WTC11 (cell line): ENCODE measurements around the gene SUB1.

Source experiments
- ZNF263 ChIP-seq: sonication (generic); formaldehyde crosslinking; IDR thresholded peaks from 2 replicates; pipeline ENCODE4 v1.8.1; 2022; ENCODE audit warnings: low read depth, mild to moderate bottlenecking, moderate library complexity, missing genetic modification reagents
- TF ChIP-seq, protein P1 (sequence below): fragments of 200-600 bp; IDR thresholded peaks from 2 replicates; pipeline ENCODE4 v1.8.0; 2022; ENCODE audit warnings: antibody characterized with exemption

DNA sequence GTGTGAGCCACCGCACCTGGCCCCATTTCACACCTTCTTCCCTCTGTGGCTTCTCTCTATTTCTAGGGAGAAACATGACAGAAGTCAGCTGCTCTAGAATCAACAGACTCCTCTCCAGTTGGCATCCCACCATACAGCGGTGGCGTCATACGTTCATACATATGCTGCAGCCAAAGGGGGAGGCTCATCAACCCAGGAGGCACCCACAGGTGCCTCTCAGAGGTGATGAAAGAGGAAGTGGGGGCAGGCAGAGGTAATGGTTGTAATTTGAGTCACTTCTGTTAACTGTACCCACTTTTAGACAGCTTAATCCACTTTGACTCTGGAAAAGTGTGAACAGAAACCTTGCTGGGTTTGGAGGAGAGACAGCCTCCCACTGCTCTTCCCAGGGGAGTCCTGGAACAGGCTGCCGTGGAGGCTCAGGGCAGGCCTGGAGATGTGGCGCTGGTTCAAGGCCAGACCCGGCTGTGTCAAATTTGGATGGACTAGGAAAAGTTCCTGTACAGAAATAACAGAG, 47.3 kb upstream of the SUB1 start:
- TF ChIP-seq, protein P1, sequence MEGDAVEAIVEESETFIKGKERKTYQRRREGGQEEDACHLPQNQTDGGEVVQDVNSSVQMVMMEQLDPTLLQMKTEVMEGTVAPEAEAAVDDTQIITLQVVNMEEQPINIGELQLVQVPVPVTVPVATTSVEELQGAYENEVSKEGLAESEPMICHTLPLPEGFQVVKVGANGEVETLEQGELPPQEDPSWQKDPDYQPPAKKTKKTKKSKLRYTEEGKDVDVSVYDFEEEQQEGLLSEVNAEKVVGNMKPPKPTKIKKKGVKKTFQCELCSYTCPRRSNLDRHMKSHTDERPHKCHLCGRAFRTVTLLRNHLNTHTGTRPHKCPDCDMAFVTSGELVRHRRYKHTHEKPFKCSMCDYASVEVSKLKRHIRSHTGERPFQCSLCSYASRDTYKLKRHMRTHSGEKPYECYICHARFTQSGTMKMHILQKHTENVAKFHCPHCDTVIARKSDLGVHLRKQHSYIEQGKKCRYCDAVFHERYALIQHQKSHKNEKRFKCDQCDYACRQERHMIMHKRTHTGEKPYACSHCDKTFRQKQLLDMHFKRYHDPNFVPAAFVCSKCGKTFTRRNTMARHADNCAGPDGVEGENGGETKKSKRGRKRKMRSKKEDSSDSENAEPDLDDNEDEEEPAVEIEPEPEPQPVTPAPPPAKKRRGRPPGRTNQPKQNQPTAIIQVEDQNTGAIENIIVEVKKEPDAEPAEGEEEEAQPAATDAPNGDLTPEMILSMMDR = no peak
- TF ChIP-seq ZNF263 (CRISPR knock-in tag) = no peak
